DND-41 (cell line): ENCODE measurements around the gene THEM4.

ENCODE experiments used
- CTCF ChIP-seq: IDR thresholded peaks from 2 replicates; pipeline ENCODE4 v1.5.1; 2012; ENCODE audit warnings: borderline replicate concordance, low read length, moderate library complexity, mild to moderate bottlenecking; ENCODE audit not compliant: poor library complexity, severe bottlenecking; ENCODE audit errors: extremely low read depth
- EZH2 ChIP-seq: IDR thresholded peaks from 3 replicates; pipeline ENCODE4 v1.6.1; 2012; ENCODE audit warnings: borderline replicate concordance, low read depth, mild to moderate bottlenecking, moderate library complexity, low read length, inconsistent platforms; ENCODE audit not compliant: severe bottlenecking

GRCh38 chr1:151834239-151834638 lies 75.1 kb downstream of the THEM4 start:
- no peak for TF ChIP-seq CTCF
- TF ChIP-seq EZH2: no peak
